ENCODE results near the gene LAMA2. TPM values are rescaled to one million over a fixed set of nuclear protein-coding genes. Genes with fewer than 3 reads are reported as not detected.

LAMA2 gene
- total RNA-seq, 4 donors from 2014 or later, result 1.7 to 112 (median 19.6) TPM

GRCh38 chr6:129183187-129183591 is 300.3 kb downstream of the LAMA2 start:
- DNase-seq, result no peak
- TF ChIP-seq, protein P1, sequence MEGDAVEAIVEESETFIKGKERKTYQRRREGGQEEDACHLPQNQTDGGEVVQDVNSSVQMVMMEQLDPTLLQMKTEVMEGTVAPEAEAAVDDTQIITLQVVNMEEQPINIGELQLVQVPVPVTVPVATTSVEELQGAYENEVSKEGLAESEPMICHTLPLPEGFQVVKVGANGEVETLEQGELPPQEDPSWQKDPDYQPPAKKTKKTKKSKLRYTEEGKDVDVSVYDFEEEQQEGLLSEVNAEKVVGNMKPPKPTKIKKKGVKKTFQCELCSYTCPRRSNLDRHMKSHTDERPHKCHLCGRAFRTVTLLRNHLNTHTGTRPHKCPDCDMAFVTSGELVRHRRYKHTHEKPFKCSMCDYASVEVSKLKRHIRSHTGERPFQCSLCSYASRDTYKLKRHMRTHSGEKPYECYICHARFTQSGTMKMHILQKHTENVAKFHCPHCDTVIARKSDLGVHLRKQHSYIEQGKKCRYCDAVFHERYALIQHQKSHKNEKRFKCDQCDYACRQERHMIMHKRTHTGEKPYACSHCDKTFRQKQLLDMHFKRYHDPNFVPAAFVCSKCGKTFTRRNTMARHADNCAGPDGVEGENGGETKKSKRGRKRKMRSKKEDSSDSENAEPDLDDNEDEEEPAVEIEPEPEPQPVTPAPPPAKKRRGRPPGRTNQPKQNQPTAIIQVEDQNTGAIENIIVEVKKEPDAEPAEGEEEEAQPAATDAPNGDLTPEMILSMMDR (IDR thresholded peaks at IDR 0.05), result no peak
- TF ChIP-seq POLR2A (IDR thresholded peaks at IDR 0.05), result no peak
- H3K4me3 ChIP-seq, result no peak overlapping the region
- intact Hi-C loops (cut with DNase I), result no loop called here
- no peaks in the 10 kb centered on the region for H3K36me3 ChIP-seq
- H3K9me3 ChIP-seq, result no peaks in the 10 kb centered on the region
- H3K27me3 ChIP-seq, result no peaks in the 10 kb centered on the region
- H3K27ac ChIP-seq, result no peak overlapping the region
- WGBS, 2 donors, result 78 to 86% methylated on average over 1 of the region's 1 CpG
- no peaks in the 10 kb centered on the region for H3K4me1 ChIP-seq

DNA sequence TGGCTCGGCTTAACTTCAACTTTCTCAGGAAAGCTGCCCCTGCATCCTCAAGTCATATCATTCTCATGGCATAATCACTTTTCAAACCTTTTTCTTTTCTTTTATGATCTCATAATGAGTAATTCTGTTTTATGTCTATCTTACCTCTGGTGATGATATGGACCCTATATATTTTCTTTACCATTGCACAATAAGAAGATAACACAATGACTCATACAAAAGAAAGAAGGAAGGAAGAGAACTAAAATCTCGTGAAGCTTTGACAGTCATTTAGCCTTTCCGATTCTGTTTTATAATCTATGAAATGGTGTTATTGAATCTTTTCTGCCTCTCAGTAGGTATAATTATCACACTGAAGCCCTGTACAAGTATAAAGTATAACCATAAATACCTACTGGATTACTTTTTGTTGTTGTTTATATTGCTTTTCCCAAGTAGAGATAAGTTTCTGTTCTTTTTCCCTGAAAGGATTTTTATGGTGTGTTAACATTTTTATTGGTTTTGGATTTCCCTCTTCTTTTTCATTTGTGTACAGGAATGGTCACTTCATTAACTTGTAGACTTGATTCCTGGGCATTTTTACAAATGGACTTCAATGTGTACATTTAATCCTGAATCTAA is 300.9 kb downstream of the LAMA2 start:
- H3K4me1 ChIP-seq, result no peaks in the 10 kb centered on the region
- no peak overlapping the region for H3K4me3 ChIP-seq
- H3K27ac ChIP-seq, result no peak overlapping the region
- no peak for DNase-seq
- H3K9me3 ChIP-seq, result no peaks in the 10 kb centered on the region
- H3K36me3 ChIP-seq, result no peaks in the 10 kb centered on the region
- 55 to 66% methylated on average over 3 of the region's 3 CpGs for WGBS, 2 donors
- no peak for TF ChIP-seq POLR2A (IDR thresholded peaks at IDR 0.05)
- TF ChIP-seq, protein P1 (IDR thresholded peaks at IDR 0.05), result no peak
- H3K27me3 ChIP-seq, result no peaks in the 10 kb centered on the region
- intact Hi-C loops (cut with DNase I), result no loop called here

DNA sequence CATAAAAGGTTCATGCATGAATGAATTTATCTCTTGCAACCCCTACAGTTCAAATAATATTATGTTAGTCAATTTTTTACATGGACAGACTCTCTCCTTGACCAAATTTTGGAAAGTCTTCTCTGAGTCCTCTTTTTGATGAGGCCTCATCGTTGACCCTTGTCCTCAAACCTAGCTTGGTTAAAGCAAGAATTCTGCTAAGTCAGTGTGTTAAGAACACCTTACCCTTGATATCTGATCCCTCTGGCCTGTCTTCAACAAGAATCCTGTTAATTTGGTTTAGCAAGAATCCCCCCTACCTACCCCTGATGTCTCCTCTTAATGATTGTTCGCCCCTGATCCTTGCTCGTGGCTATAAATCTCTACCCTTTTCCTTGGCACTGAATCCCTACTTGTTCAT is 301.4 kb downstream of the LAMA2 start:
- no peak overlapping the region for H3K27ac ChIP-seq

DNA sequence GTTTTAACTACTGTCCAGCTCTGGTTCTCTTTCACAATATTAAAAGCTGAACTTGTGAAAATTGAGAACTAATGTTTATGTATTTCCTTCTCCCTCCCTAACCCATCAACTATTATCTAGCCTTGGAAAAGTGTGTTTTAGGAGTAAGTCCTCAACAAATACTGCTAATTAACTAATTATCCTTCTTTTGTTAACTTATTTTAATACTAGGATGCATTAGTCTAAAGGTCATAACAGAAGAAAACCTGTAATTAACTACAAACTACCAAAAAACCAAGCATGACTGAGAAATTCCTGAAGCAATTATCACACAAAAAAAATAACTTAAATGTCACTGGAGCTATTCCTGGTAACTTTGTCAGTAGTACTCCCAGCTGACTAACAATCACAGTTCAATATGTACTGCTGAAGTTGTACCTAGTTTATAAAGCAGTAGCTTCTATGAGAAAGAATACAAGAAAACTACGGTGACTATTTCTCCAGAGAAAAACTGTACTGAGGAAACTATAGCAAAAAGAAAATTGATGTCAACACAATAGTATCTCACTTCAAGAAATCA is 301.9 kb downstream of the LAMA2 start:
- Histone ChIP-seq H3K27ac (no peak overlapping the region), H3K9me3 (no peaks in the 10 kb centered on the region), H3K27me3 (no peaks in the 10 kb centered on the region), H3K36me3 (no peaks in the 10 kb centered on the region), H3K4me3 (no peak overlapping the region), H3K4me1 (no peaks in the 10 kb centered on the region)
- TF ChIP-seq, protein P1 (IDR thresholded peaks at IDR 0.05), result no peak
- no peak for TF ChIP-seq POLR2A (IDR thresholded peaks at IDR 0.05)
- 88 to 95% methylated on average over 1 of the region's 1 CpG for WGBS, 2 donors
- intact Hi-C loops (cut with DNase I), result no loop called here
- no peak for DNase-seq

More for the DNA sequence above, 301.4 kb downstream of the LAMA2 start:
- intact Hi-C loops (cut with DNase I), result no loop called here
- Histone ChIP-seq H3K4me3 (no peak overlapping the region), H3K27me3 (no peaks in the 10 kb centered on the region), H3K36me3 (no peaks in the 10 kb centered on the region), H3K4me1 (no peaks in the 10 kb centered on the region), H3K9me3 (no peaks in the 10 kb centered on the region)
- TF ChIP-seq POLR2A (IDR thresholded peaks at IDR 0.05), result no peak
- TF ChIP-seq, protein P1 (IDR thresholded peaks at IDR 0.05), result no peak
- 77 to 79% methylated on average over 3 of the region's 3 CpGs for WGBS, 2 donors
- no peak for DNase-seq

GRCh38 chr6:129186988-129187387 is 304.1 kb downstream of the LAMA2 start:
- intact Hi-C loops (cut with DNase I), result no loop called here
- H3K27me3 ChIP-seq, result no peaks in the 10 kb centered on the region
- H3K4me3 ChIP-seq, result no peak overlapping the region
- no peak overlapping the region for H3K27ac ChIP-seq
- TF ChIP-seq, protein P1 (IDR thresholded peaks at IDR 0.05), result no peak
- no peak for TF ChIP-seq POLR2A (IDR thresholded peaks at IDR 0.05)
- no peaks in the 10 kb centered on the region for H3K4me1 ChIP-seq
- no peak for DNase-seq
- H3K9me3 ChIP-seq, result no peaks in the 10 kb centered on the region
- 53 to 57% methylated on average over 3 of the region's 3 CpGs for WGBS, 2 donors
- H3K36me3 ChIP-seq, result no peaks in the 10 kb centered on the region
